HG03064 (cell line): ENCODE data around the gene ITGAX.
"Not testable (repeated sequence)": the region's sequence is repeated elsewhere in the genome, so short reads cannot be mapped to it uniquely, and the experiment has no call there.

Experiments used
- ATAC-seq: cut with Tn5 transposase; IDR thresholded peaks from one replicate; pipeline ENCODE4 v1.9.1; 2021; ENCODE audit warnings: low read depth; ENCODE audit not compliant: unreplicated experiment

ITGAX gene

GRCh38 chr16:31354394-31355291, at the start of gene ITGAX:
ITGAX (plus strand) TSS chr16:31355176; CDS start chr16:31355255, 79 bp downstream.
- ATAC-seq, result peak; percentile 69

- no peak for ATAC-seq
Measured at GRCh38 chr16:31305219-31305618, 49.8 kb upstream of the ITGAX start.

- ATAC-seq, result not testable (repeated sequence)
Measured at GRCh38 chr16:31308381-31308780, 46.6 kb upstream of the ITGAX start.

- no peak for ATAC-seq
Measured at GRCh38 chr16:31322500-31322899, 32.5 kb upstream of the ITGAX start.

- ATAC-seq, result no peak
Measured at GRCh38 chr16:31323959-31324629, 30.9 kb upstream of the ITGAX start.

GRCh38 chr16:31325171-31325570, 29.8 kb upstream of the ITGAX start:
- no peak for ATAC-seq

GRCh38 chr16:31327646-31328225, 27.2 kb upstream of the ITGAX start:
- no peak for ATAC-seq

GRCh38 chr16:31328322-31329052, 26.5 kb upstream of the ITGAX start:
- ATAC-seq, result no peak

GRCh38 chr16:31329671-31330552, 25.1 kb upstream of the ITGAX start:
- ATAC-seq, result no peak

GRCh38 chr16:31330553-31330890, 24.5 kb upstream of the ITGAX start:
- no peak for ATAC-seq

GRCh38 chr16:31331141-31331764, 23.7 kb upstream of the ITGAX start:
- ATAC-seq, result no peak

- ATAC-seq, result no peak
Measured at GRCh38 chr16:31331807-31332301, 23.1 kb upstream of the ITGAX start.

GRCh38 chr16:31332544-31332943, 22.4 kb upstream of the ITGAX start:
- no peak for ATAC-seq

- no peak for ATAC-seq
Measured at GRCh38 chr16:31333686-31334649, 21.0 kb upstream of the ITGAX start.

GRCh38 chr16:31334934-31335333, 20.0 kb upstream of the ITGAX start:
- no peak for ATAC-seq

GRCh38 chr16:31335431-31335830, 19.5 kb upstream of the ITGAX start:
- no peak for ATAC-seq

- ATAC-seq, result not testable (repeated sequence)
Measured at GRCh38 chr16:31338166-31338685, 16.8 kb upstream of the ITGAX start.

- ATAC-seq, result peak; percentile 82
Measured at GRCh38 chr16:31344712-31345111, 10.3 kb upstream of the ITGAX start.
